Cardiac muscle cell (in vitro differentiated cells and primary cell): Measurements from ENCODE around the gene IGSF9. TPM values are rescaled to one million over a fixed set of nuclear protein-coding genes. Genes with fewer than 3 reads are reported as not detected.

ENCODE experiments used
- DNase-seq, 2 donors: peaks; one replicate each; pipeline versions ENCODE4 v3.0.0 to v3.0.0-alpha.2; 2010 to 2017; ENCODE audit warnings: low read depth in 1 of 2, low spot score in 1 of 2
- H3K27ac ChIP-seq: fragments of 200-600 bp; sonication (generic); 2 replicates; pipeline ENCODE4 v1.5.1; 2016
- H3K27me3 ChIP-seq: fragments of 200-600 bp; sonication (generic); 2 replicates; pipeline ENCODE4 v1.6.0; 2016; ENCODE audit warnings: control low read depth
- H3K36me3 ChIP-seq: fragments of 200-600 bp; sonication (generic); 2 replicates; pipeline ENCODE4 v1.5.1; 2016; ENCODE audit warnings: control low read depth
- H3K4me1 ChIP-seq: fragments of 200-600 bp; sonication (generic); 2 replicates; pipeline ENCODE4 v1.8.1; 2017; ENCODE audit warnings: low read depth, mild to moderate bottlenecking, mixed run types
- H3K4me3 ChIP-seq: fragments of 200-600 bp; sonication (generic); 2 replicates; pipeline ENCODE4 v1.5.1; 2016; ENCODE audit warnings: mild to moderate bottlenecking
- H3K9me3 ChIP-seq: fragments of 200-600 bp; sonication (generic); 2 replicates; pipeline ENCODE4 v1.5.1; 2017; ENCODE audit warnings: low read depth, mild to moderate bottlenecking, control low read depth
- polyA plus RNA-seq: library from polyadenylated mRNA; unstranded; fragments of >200 nt; fragmentation: Nextera tagmentation; extraction: Ambion mirVana; gene quantifications from 2 replicates; pipeline ENCODE4 v1.2.1, GENCODE V29; 2016
- total RNA-seq: library from RNA; depleted of rRNA; stranded (reverse); fragments of >200 nt; gene quantifications from 2 replicates; pipeline ENCODE4 v1.2.3, GENCODE V29; 2016
- TF ChIP-seq, protein P1 (sequence below): IDR thresholded peaks from 2 replicates; pipeline ENCODE4 v1.5.1; 2012; ENCODE audit warnings: low read depth, mild to moderate bottlenecking, low read length

IGSF9 gene, protein sequence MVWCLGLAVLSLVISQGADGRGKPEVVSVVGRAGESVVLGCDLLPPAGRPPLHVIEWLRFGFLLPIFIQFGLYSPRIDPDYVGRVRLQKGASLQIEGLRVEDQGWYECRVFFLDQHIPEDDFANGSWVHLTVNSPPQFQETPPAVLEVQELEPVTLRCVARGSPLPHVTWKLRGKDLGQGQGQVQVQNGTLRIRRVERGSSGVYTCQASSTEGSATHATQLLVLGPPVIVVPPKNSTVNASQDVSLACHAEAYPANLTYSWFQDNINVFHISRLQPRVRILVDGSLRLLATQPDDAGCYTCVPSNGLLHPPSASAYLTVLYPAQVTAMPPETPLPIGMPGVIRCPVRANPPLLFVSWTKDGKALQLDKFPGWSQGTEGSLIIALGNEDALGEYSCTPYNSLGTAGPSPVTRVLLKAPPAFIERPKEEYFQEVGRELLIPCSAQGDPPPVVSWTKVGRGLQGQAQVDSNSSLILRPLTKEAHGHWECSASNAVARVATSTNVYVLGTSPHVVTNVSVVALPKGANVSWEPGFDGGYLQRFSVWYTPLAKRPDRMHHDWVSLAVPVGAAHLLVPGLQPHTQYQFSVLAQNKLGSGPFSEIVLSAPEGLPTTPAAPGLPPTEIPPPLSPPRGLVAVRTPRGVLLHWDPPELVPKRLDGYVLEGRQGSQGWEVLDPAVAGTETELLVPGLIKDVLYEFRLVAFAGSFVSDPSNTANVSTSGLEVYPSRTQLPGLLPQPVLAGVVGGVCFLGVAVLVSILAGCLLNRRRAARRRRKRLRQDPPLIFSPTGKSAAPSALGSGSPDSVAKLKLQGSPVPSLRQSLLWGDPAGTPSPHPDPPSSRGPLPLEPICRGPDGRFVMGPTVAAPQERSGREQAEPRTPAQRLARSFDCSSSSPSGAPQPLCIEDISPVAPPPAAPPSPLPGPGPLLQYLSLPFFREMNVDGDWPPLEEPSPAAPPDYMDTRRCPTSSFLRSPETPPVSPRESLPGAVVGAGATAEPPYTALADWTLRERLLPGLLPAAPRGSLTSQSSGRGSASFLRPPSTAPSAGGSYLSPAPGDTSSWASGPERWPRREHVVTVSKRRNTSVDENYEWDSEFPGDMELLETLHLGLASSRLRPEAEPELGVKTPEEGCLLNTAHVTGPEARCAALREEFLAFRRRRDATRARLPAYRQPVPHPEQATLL
- total RNA-seq (1.7 and 4.1 TPM in 2 replicates), polyA plus RNA-seq (2.3 and 4.2 TPM in 2 replicates)

DNA sequence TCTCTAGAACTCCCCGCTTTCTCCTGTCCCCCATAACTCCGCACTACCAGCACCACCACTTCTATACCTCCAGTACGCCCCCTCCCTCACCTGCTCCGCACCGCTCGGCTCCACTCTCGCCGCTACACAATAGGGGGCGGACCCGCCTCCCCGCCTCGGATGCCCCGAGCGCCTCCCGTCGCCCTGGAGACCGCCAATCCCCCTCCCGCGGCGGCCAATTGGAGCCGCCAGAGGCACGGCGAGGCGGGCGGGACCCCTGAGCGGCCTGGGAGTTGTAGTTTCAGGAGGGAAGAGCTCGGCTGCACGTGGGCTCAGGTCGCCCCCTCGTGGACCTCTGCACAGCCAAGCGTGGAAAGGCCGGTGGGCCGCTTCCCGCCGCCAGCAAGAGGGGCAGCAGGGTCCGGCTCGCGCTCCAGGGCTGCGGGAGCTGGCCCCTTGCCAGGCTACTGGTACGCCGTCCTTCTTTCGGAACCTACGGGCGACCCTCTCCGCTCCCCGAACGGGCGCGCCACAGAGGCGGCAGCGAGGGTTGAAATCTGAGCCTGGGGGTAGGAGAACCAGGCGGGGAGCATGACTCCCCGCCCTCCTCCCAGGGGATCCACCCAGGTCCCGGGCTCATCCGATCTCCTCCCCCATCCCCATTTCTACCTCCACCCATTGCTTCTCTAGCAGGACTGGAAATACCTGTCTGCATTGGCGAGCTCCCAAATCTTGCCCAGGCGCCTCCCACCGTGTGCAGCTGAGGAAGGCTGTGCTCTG is at the start of gene IGSF9:
TSS of gene IGSF9 (minus strand) at position 131 of the 759 bp plus-strand sequence. CDS start 2,159 bp downstream, outside the sequence.
- H3K36me3 ChIP-seq = no peaks in the 10 kb centered on the region
- no peaks in the 10 kb centered on the region for H3K27me3 ChIP-seq
- H3K9me3 ChIP-seq = no peaks in the 10 kb centered on the region
- TF ChIP-seq, protein P1, sequence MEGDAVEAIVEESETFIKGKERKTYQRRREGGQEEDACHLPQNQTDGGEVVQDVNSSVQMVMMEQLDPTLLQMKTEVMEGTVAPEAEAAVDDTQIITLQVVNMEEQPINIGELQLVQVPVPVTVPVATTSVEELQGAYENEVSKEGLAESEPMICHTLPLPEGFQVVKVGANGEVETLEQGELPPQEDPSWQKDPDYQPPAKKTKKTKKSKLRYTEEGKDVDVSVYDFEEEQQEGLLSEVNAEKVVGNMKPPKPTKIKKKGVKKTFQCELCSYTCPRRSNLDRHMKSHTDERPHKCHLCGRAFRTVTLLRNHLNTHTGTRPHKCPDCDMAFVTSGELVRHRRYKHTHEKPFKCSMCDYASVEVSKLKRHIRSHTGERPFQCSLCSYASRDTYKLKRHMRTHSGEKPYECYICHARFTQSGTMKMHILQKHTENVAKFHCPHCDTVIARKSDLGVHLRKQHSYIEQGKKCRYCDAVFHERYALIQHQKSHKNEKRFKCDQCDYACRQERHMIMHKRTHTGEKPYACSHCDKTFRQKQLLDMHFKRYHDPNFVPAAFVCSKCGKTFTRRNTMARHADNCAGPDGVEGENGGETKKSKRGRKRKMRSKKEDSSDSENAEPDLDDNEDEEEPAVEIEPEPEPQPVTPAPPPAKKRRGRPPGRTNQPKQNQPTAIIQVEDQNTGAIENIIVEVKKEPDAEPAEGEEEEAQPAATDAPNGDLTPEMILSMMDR = peak; percentile 49
- DNase-seq = peak; percentile 86 to 95
- H3K4me1 ChIP-seq = no peaks in the 10 kb centered on the region
- no peak within 1 kb of the TSS for H3K27ac ChIP-seq
- H3K4me3 ChIP-seq = peak within 1 kb of the TSS; percentile 38

DNA sequence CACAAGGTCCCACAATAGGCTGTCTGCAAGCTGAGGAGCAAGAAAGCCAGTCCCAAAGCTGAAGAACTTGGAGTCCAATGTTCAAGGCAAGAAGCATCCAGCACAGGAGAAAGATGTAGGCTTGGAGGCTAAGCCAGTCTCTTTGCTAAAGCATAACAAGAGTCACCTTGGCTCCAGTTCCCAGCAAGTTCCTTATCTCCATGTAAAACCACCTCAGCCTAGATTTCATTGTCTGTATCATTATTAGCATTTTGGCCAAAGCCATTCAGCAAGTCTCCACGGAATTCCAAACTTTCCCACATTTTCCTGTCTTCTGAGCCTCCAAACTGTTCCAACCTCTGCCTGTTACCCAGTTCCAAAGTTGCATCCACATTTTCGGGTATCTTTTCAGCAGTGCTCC is 49.5 kb upstream of the IGSF9 start:
- DNase-seq = peak in 1 of 2 donors; percentile 8
- no peak overlapping the region for H3K4me3 ChIP-seq
- H3K9me3 ChIP-seq = no peaks in the 10 kb centered on the region
- TF ChIP-seq, protein P1 = no peak
- no peaks in the 10 kb centered on the region for H3K36me3 ChIP-seq
- H3K27ac ChIP-seq = no peak overlapping the region
- peaks cover 17% of the 10 kb centered on the region for H3K4me1 ChIP-seq
- no peaks in the 10 kb centered on the region for H3K27me3 ChIP-seq

DNA sequence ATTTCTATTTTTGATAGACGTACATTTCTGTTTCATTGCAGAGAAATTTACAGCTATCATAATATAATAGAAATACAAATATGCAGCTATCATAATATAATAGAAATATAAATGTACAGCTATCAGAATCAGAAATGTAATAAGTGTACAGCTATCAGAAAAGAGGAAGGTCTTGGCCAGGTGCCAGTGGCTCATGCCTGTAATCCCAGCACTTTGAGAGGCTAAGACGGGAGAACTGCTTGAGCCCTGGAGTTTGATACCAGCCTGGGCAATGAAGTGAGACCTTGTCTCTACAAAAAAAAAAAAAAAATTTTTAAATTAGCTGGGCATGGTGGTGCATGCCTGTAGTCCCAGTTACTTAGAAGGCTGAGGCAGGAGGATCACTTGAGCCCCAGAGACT is 48.5 kb upstream of the IGSF9 start:
- H3K36me3 ChIP-seq = no peaks in the 10 kb centered on the region
- H3K9me3 ChIP-seq = no peaks in the 10 kb centered on the region
- H3K4me1 ChIP-seq = peaks cover 17% of the 10 kb centered on the region
- no peak overlapping the region for H3K4me3 ChIP-seq
- DNase-seq = no peak
- H3K27me3 ChIP-seq = no peaks in the 10 kb centered on the region
- no peak overlapping the region for H3K27ac ChIP-seq
- TF ChIP-seq, protein P1 = no peak

DNA sequence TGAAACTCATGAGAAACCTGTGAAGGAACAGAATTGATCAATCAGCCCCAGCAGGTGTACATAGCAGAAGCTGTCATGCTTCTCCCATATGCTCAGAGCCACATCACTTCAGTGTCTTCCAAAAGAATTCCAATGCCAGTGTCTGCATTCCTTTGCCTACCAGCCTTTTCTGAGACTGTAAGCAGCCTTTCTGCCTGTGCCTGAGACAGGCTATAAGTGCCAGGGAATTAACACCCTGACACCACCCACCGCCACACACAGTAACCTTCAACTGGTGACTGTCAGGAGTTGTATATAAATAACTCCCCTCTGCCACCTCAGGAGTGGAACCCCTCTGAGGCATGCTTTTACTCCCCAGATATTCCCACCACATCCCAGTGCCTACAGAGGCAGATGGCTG is 46.7 kb upstream of the IGSF9 start:
- DNase-seq = peak in 1 of 2 donors; percentile 48
- TF ChIP-seq, protein P1 = no peak
- no peak overlapping the region for H3K4me3 ChIP-seq
- H3K27ac ChIP-seq = no peak overlapping the region
- H3K36me3 ChIP-seq = no peaks in the 10 kb centered on the region
- no peaks in the 10 kb centered on the region for H3K9me3 ChIP-seq
- H3K4me1 ChIP-seq = peaks cover 26% of the 10 kb centered on the region
- no peaks in the 10 kb centered on the region for H3K27me3 ChIP-seq
